GM12865 (cell line): ENCODE results near the gene GNG2.
A peak's percentile ranks its signal among the peaks of the same experiment; 100 is the strongest.

ENCODE experiments used
- DNase-seq: peaks from one replicate; pipeline ENCODE4 v3.0.0; 2010; ENCODE audit warnings: low read depth
- H3K4me3 ChIP-seq: 2 replicates; pipeline ENCODE4 v1.5.1; 2011; ENCODE audit warnings: mild to moderate bottlenecking, low read depth, low read length, control low read depth
- CTCF ChIP-seq: IDR thresholded peaks from 2 replicates; pipeline ENCODE4 v1.5.1; 2011; ENCODE audit warnings: low read length, control low read depth, low read depth, inconsistent platforms; ENCODE audit not compliant: insufficient read depth; ENCODE audit errors: missing control alignments

The GNG2 gene

DNA sequence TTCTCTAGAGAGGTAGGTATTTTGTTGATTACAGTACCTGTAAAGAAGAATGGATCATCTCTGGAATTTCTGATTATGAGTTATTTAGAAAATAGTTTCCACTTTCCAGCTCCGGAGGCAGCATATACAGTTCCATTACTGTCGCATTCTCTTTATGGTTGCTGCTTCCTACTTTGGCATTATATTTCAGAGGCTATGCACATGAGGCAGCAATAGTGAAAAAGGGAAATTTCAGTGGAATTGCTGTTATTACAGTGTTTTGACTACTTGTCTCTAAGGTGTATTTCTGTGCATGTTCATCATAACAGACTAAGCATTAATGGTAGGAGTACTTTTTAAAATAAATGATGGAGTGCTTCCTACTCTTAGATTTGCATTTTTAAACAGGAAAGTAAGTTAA lies 10.2 kb downstream of the GNG2 start:
- no peak overlapping the region; the same call in 1 of the 2 replicates for H3K4me3 ChIP-seq
- TF ChIP-seq CTCF, result no peak
- DNase-seq, result no peak

DNA sequence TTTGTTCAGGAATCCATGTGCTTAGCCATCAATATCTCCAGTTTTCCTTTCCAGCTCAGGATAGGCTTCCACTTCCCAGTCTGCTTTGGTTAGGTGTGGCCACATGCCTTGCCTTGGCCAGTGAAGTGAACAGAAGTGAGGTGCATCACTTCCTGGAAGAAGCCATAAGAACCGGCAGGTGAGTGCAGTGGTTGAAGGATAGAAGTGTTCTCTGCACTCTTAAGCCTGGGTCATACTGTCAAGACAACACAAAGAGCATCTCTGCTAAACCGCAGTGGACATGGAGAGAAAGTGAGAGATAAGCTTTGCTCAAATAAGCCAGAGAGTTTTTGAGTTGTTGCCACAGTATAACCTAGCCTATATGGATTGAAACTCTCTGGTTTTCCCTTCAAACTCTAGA lies 11.4 kb downstream of the GNG2 start:
- DNase-seq, result peak; percentile 70
- TF ChIP-seq CTCF, result no peak
- no peak overlapping the region for H3K4me3 ChIP-seq

DNA sequence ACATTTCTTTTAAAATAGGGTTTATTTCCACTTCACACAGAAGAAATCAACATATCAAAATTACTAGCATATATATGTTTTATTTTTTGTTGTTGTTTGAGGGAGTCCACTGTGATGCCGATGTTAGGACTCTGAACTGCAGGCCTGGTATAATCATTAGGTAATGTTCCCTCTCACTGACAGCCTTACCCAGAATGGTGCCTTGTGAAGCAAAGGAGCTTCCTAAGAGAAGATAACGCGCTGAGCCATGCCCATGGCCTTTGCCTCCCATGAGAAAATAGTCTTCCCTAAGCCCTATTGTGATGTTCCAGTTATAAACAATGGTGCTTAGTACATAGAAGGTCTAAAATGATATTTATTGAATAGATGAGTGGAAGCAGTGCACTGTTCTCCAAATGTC lies 12.0 kb downstream of the GNG2 start:
- no peak for TF ChIP-seq CTCF
- no peak overlapping the region for H3K4me3 ChIP-seq
- DNase-seq, result no peak

GRCh38 chr14:51873221-51873893 lies 12.9 kb downstream of the GNG2 start:
- no peak overlapping the region for H3K4me3 ChIP-seq
- no peak for TF ChIP-seq CTCF
- peak; percentile 94 for DNase-seq

DNA sequence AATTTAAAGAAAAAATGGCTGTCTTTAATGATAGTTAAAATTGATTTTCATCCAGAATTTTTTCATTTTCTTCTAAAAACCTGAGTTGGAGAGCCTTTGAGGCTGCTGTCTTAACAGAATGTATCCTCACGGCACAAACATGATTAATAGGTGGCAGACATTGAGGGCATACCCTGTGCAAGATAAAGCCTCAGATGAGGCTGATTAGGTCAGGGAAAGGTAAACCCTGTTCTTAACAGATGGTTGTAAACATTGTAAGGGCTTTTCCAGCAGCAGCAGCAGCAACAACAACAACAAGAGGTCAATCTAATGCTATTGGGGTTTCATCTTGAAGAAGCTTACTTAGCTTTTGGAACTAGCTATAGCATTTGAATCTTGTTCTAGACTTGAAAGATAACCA lies 17.4 kb downstream of the GNG2 start:
- TF ChIP-seq CTCF, result no peak
- no peak overlapping the region for H3K4me3 ChIP-seq
- DNase-seq, result no peak

DNA sequence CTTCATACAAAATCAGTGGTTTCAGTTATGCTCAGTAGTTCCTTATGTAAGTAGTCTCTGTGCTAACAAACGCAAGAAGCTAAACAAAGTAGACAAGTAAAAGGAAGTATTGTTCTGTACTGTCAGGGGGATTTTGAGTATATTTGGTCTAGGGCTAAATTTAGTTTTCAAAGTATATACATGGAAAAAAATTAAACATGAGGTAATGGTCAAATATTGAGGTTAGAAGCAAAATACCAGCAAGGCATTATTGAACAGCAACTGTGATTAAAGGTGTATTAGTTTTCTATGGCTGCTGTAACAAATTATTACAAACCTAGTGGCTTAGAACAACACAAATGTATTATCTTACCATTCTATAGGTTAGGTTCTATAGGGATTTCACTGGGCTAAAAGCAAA lies 18.8 kb downstream of the GNG2 start:
- no peak for DNase-seq
- no peak overlapping the region for H3K4me3 ChIP-seq
- TF ChIP-seq CTCF, result no peak

- no peak for TF ChIP-seq CTCF
- DNase-seq, result peak; percentile 70
- no peak overlapping the region for H3K4me3 ChIP-seq
Measured at GRCh38 chr14:51880835-51881580, 20.6 kb downstream of the GNG2 start.
